ENCODE results near the gene MMP19.
A peak's percentile ranks its signal among the peaks of the same experiment; 100 is the strongest.
"Not testable (repeated sequence)": the region's sequence is repeated elsewhere in the genome, so short reads cannot be mapped to it uniquely, and the experiment has no call there.

MMP19 gene

GRCh38 chr12:55840581-55841351 is 2.0 kb downstream of the MMP19 start:
- no peak for DNase-seq

- no peak for DNase-seq
These were observed 3.2 kb downstream of the MMP19 start for GRCh38 chr12:55839345-55840140.

- DNase-seq: no peak
These were observed 4.4 kb downstream of the MMP19 start for GRCh38 chr12:55838361-55838760.

- not testable (repeated sequence) for DNase-seq
These were observed 8.3 kb downstream of the MMP19 start for GRCh38 chr12:55834400-55834799.

- DNase-seq: no peak
These were observed 9.7 kb downstream of the MMP19 start for GRCh38 chr12:55833056-55833455.

GRCh38 chr12:55831447-55831815 is 11.3 kb downstream of the MMP19 start:
- no peak for DNase-seq

- peak; percentile 28 for DNase-seq
These were observed 11.9 kb downstream of the MMP19 start for GRCh38 chr12:55830601-55831446.

- DNase-seq: no peak
These were observed 12.7 kb downstream of the MMP19 start for GRCh38 chr12:55829967-55830600.

GRCh38 chr12:55828357-55828756 is 14.4 kb downstream of the MMP19 start:
- DNase-seq: no peak

- no peak for DNase-seq
These were observed 14.9 kb downstream of the MMP19 start for GRCh38 chr12:55827806-55828205.

GRCh38 chr12:55824726-55825125 is 18.0 kb downstream of the MMP19 start:
- DNase-seq: no peak

GRCh38 chr12:55823419-55823818 is 19.3 kb downstream of the MMP19 start:
- DNase-seq: no peak

- no peak for DNase-seq
These were observed 20.5 kb downstream of the MMP19 start for GRCh38 chr12:55822228-55822627.

- DNase-seq: no peak
These were observed 22.1 kb downstream of the MMP19 start for GRCh38 chr12:55820679-55821078.

GRCh38 chr12:55818886-55819285 is 23.9 kb downstream of the MMP19 start:
- no peak for DNase-seq

GRCh38 chr12:55818140-55818728 is 24.5 kb downstream of the MMP19 start:
- no peak for DNase-seq

GRCh38 chr12:55817345-55818139 is 25.2 kb downstream of the MMP19 start, which contains the start of the genes ORMDL2 and SARNP:
Gene ORMDL2, plus strand, starts transcription at chr12:55818041. Its CDS starts 959 bp downstream, at chr12:55819000.
Gene SARNP, minus strand, starts transcription at chr12:55817724. Its CDS starts 23 bp downstream, at chr12:55817701.
- DNase-seq: peak; percentile 100

- DNase-seq: no peak
These were observed 25.8 kb downstream of the MMP19 start for GRCh38 chr12:55816881-55817344.

GRCh38 chr12:55815473-55815872 is 27.3 kb downstream of the MMP19 start:
- DNase-seq: no peak

- DNase-seq: no peak
These were observed 28.5 kb downstream of the MMP19 start for GRCh38 chr12:55814257-55814656.

- no peak for DNase-seq
These were observed 30.6 kb downstream of the MMP19 start for GRCh38 chr12:55812088-55812487.

Measured in NCI-H1417 treated with DMSO at 0.1 percent for 48 hours (cell line).